ENCODE measurements around the gene VPS26C. TPM values are rescaled to one million over a fixed set of nuclear protein-coding genes. Genes with fewer than 3 reads are reported as not detected.

VPS26C gene
- total RNA-seq, 2 donors from 2014 or later = 48.1 to 60.7 TPM

DNA sequence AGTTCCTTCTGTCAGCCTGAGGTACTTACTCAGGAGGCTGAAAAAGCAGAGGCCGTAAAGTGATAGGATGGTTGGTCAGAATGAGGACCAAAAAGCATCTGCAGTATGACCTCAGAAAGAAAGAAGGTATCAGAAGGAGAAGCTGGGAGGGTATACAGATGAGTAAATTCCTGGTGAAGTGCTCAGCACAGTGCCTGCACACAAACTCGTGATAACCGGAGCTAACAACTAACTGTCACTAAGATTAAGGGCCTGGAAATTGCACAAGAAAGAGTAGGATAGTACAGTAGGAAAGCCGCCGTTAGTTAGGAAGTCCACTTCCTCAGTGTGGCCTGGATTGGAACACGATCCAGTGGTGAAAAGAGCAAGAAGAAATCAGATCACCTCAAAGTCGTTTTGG, 62.6 kb downstream of the VPS26C start:
- intact Hi-C loops (cut with DNase I) = no loop called here
- no peak for DNase-seq
- no peaks in the 10 kb centered on the region for H3K36me3 ChIP-seq
- H3K27me3 ChIP-seq = no peaks in the 10 kb centered on the region
- no peak overlapping the region for H3K4me3 ChIP-seq
- H3K27ac ChIP-seq = no peak overlapping the region
- no peak overlapping the region for H3K9ac ChIP-seq (ENCODE audit: low read depth in 2 of 2, low read length in 2 of 2)
- H3K9me3 ChIP-seq = no peaks in the 10 kb centered on the region
- TF ChIP-seq, protein P1, sequence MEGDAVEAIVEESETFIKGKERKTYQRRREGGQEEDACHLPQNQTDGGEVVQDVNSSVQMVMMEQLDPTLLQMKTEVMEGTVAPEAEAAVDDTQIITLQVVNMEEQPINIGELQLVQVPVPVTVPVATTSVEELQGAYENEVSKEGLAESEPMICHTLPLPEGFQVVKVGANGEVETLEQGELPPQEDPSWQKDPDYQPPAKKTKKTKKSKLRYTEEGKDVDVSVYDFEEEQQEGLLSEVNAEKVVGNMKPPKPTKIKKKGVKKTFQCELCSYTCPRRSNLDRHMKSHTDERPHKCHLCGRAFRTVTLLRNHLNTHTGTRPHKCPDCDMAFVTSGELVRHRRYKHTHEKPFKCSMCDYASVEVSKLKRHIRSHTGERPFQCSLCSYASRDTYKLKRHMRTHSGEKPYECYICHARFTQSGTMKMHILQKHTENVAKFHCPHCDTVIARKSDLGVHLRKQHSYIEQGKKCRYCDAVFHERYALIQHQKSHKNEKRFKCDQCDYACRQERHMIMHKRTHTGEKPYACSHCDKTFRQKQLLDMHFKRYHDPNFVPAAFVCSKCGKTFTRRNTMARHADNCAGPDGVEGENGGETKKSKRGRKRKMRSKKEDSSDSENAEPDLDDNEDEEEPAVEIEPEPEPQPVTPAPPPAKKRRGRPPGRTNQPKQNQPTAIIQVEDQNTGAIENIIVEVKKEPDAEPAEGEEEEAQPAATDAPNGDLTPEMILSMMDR (IDR thresholded peaks at IDR 0.05) = no peak
- no peaks in the 10 kb centered on the region for H3K4me1 ChIP-seq

DNA sequence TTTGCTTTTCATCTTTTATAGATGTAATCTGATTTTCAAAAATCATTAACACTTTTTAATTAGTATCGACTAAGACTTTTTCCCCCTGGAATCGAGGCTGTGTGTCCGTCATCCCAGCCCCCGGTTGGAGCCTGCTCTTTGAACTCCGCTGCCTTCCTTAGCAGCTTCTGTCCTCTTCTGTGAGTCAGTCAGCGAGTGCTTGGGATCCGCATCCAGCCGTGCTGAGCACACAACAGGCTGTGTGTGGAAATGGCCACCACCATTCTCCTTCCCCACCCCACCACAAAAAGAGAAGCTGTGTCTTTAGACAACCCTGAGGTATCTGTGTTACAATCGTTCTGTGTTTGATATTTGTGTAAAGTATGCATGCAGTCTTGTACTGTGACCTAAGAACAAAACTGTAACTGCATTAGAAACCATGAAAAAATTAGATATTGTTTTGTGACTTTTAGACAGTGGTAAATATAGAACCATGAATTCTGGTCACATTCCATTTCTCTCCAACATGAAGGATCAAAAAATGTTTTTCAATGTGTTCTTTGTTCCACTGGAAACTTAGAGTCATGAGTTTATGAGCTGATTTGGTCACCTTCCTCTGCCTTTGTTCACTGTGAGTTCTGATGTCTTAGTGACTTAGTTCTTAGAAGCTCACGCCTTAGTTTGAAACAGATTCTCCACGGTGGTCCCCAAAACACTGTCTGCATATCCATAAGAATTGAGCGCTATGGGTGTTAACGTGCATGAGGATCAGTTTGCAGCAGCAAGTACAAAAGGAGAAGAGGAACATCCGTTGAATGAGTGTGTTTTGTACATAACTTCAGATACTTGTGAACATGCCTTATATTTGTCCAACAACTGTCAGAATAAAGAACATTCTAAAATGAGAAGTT, 64.7 kb downstream of the VPS26C start:
- intact Hi-C loops (cut with DNase I) = no loop called here
- no peak overlapping the region for H3K9ac ChIP-seq (ENCODE audit: low read depth in 2 of 2, low read length in 2 of 2)
- DNase-seq = no peak
- TF ChIP-seq, protein P1 (IDR thresholded peaks at IDR 0.05) = no peak
- no peaks in the 10 kb centered on the region for H3K27me3 ChIP-seq
- H3K27ac ChIP-seq = no peak overlapping the region
- H3K4me1 ChIP-seq = no peaks in the 10 kb centered on the region
- no peaks in the 10 kb centered on the region for H3K36me3 ChIP-seq
- H3K4me3 ChIP-seq = no peak overlapping the region
- no peaks in the 10 kb centered on the region for H3K9me3 ChIP-seq

DNA sequence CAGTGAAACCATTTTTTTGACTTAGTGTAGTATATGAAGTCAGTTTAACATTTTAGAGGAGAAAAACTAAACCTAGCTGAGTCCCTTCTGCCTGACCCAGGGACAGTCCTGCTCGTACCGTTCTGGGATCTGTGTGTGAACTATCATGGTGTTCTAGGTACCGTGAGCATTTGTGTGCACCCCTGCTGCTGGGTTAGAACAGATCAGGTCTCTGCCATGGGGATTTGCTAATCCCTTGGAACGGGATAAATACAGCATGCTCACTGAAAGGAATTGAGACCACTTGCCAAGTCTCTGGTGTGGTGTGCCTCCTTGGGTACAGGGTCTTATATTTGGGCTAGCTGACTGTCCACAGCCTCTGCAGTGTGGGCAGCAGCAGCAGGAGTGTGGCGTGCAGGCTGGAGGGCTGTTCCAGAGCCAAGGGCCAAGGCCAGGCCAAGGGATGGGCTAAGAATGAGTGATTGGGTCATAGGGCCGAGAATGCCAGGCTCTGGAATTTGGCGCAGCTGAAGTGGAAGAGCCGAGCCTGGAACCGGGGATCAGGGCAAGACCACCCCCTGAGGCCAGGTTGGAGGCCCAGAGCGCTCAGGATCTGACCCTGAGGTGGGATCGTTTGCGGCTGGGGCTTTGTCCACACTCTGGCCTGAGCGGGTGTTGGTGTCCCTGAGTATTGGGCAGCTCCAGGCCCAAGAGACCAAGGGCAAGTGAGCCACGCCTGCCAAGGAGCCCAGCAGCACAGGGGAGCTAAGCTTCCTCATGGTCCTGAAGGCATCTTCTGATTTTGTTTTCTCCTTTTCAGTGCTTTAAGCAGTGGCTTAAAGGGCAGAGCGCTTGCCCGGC, 66.3 kb downstream of the VPS26C start:
- Histone ChIP-seq H3K27ac (no peak overlapping the region), H3K4me3 (no peak overlapping the region), H3K27me3 (no peaks in the 10 kb centered on the region), H3K36me3 (no peaks in the 10 kb centered on the region), H3K4me1 (no peaks in the 10 kb centered on the region), H3K9me3 (no peaks in the 10 kb centered on the region), H3K9ac (ENCODE audit: low read depth in 2 of 2, low read length in 2 of 2) (no peak overlapping the region)
- DNase-seq = no peak
- TF ChIP-seq, protein P1 (IDR thresholded peaks at IDR 0.05) = no peak
- intact Hi-C loops (cut with DNase I) = no loop called here

DNA sequence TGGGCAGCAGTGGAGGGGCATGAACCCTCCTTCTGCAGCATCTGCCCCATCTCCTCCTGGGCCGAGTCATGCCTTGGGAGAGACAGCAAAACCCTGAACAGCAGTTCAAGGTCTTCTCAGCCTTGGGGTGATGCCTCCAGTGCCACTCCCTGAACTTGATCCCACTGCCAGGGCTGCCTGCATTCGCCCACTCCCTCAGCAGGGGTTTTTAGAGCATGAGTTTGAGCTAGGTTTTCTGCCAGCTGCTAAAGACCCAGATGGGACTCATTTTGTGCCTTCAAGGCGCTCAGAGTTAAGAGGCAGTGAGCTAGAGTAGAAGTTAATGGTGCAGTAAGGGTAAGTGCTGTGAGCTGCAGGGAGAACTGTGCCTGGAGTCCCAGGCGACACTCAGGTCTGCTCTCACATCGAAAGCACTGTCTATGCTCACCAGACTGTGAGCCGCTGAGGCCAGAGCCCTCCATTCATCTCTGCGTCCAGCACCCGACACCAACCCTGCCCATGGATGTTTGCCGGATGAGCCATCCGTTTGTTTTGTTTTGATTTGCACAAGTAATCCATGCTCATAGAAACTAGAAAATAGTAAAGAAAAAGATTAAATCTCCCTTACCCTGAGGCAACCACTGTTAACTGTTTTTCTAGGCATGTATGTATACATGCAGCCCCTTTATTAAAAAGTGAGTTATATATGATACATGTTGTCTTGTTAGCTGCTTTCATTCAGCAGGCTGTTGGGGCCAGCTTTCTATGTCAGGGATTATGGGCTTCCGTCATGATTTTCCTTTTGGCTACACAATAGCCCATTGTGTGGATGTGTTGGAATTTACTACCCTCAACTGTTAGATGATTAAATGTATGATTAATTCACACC, 67.8 kb downstream of the VPS26C start:
- intact Hi-C loops (cut with DNase I) = no loop called here
- H3K27ac ChIP-seq = peak overlapping the region; percentile 1
- H3K4me1 ChIP-seq = no peaks in the 10 kb centered on the region
- H3K4me3 ChIP-seq = no peak overlapping the region
- H3K9me3 ChIP-seq = no peaks in the 10 kb centered on the region
- no peak for DNase-seq
- H3K36me3 ChIP-seq = no peaks in the 10 kb centered on the region
- no peak overlapping the region for H3K9ac ChIP-seq (ENCODE audit: low read depth in 2 of 2, low read length in 2 of 2)
- TF ChIP-seq, protein P1 (IDR thresholded peaks at IDR 0.05) = no peak
- H3K27me3 ChIP-seq = no peaks in the 10 kb centered on the region

DNA sequence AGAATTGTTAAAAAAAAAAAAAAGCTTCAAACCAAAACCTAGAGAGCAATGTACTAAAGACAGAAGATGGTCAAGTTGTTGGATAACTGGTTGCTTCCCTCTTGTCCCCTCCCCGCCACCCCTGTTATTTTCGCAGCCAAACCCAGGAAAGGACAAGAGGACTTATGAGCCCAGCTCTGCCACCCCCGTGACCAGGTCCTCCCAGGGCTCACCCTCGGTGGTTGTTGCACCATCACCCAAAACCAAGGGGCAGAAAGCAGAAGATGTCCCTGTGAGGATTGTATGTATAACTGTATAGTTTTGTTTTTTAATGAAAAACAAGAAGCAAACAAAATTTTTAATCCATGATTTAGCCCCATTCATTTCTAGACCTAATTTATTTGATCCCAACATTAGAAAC, 69.4 kb downstream of the VPS26C start:
- Histone ChIP-seq H3K27me3 (no peaks in the 10 kb centered on the region), H3K4me1 (no peaks in the 10 kb centered on the region), H3K4me3 (no peak overlapping the region), H3K9ac (ENCODE audit: low read depth in 2 of 2, low read length in 2 of 2) (no peak overlapping the region), H3K27ac (no peak overlapping the region), H3K9me3 (no peaks in the 10 kb centered on the region), H3K36me3 (no peaks in the 10 kb centered on the region)
- TF ChIP-seq, protein P1 (IDR thresholded peaks at IDR 0.05) = no peak
- no peak for DNase-seq
- intact Hi-C loops (cut with DNase I) = no loop called here

Measured in colonic mucosa (tissue), 4 donors.